Nephron (organoid): ENCODE measurements around the gene ONECUT2.

ENCODE experiments used
- H3K27ac Mint-ChIP-seq, 3 experiments: 2 replicates each; pipeline ENCODE4 v1.8.0; 2020; ENCODE audit warnings: mixed read lengths in 3 of 3, mild to moderate bottlenecking in 2 of 3, moderate library complexity in 1 of 3
- H3K27me3 Mint-ChIP-seq: 2 replicates; pipeline ENCODE4 v1.8.0; 2021; ENCODE audit warnings: low read depth, mild to moderate bottlenecking, moderate library complexity, mixed read lengths
- H3K36me3 Mint-ChIP-seq: 2 replicates; pipeline ENCODE4 v1.8.0; 2020; ENCODE audit warnings: low read depth, mixed read lengths
- H3K4me1 Mint-ChIP-seq: 2 replicates; pipeline ENCODE4 v1.8.0; 2020; ENCODE audit warnings: mixed read lengths
- H3K4me3 Mint-ChIP-seq, 3 experiments: 2 replicates each; pipeline ENCODE4 v1.8.0; 2020; ENCODE audit warnings: mild to moderate bottlenecking in 3 of 3, mixed read lengths in 3 of 3, moderate library complexity in 2 of 3
- H3K9me3 Mint-ChIP-seq: 2 replicates; pipeline ENCODE4 v1.8.0; 2020; ENCODE audit warnings: mixed read lengths
- TF ChIP-seq, protein P1 (sequence below), 3 experiments: fragments of 200-600 bp; sonication (generic); IDR thresholded peaks; one replicate each; pipeline ENCODE4 v1.5.0; 2021; ENCODE audit warnings: antibody characterized with exemption in 3 of 3; ENCODE audit not compliant: unreplicated experiment in 3 of 3

ONECUT2 gene

GRCh38 chr18:57441071-57441794 is 6.1 kb downstream of the ONECUT2 start:
- Mint-ChIP-seq H3K9me3 (no peaks in the 10 kb centered on the region), H3K4me3 (peak overlapping the region in 2 of 3 experiments; percentile 34 to 56), H3K4me1 (peaks cover 32% of the 10 kb centered on the region), H3K36me3 (no peaks in the 10 kb centered on the region), H3K27me3 (peaks cover 99% of the 10 kb centered on the region), H3K27ac (no peak overlapping the region)
- TF ChIP-seq, protein P1, sequence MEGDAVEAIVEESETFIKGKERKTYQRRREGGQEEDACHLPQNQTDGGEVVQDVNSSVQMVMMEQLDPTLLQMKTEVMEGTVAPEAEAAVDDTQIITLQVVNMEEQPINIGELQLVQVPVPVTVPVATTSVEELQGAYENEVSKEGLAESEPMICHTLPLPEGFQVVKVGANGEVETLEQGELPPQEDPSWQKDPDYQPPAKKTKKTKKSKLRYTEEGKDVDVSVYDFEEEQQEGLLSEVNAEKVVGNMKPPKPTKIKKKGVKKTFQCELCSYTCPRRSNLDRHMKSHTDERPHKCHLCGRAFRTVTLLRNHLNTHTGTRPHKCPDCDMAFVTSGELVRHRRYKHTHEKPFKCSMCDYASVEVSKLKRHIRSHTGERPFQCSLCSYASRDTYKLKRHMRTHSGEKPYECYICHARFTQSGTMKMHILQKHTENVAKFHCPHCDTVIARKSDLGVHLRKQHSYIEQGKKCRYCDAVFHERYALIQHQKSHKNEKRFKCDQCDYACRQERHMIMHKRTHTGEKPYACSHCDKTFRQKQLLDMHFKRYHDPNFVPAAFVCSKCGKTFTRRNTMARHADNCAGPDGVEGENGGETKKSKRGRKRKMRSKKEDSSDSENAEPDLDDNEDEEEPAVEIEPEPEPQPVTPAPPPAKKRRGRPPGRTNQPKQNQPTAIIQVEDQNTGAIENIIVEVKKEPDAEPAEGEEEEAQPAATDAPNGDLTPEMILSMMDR (IDR thresholded peaks at IDR 0.05; ENCODE audit: unreplicated experiment in 3 of 3) = no peak

GRCh38 chr18:57443247-57443646 is 8.1 kb downstream of the ONECUT2 start:
- TF ChIP-seq, protein P1 (IDR thresholded peaks at IDR 0.05; ENCODE audit: unreplicated experiment in 3 of 3) = no peak
- H3K9me3 Mint-ChIP-seq = peaks cover 3% of the 10 kb centered on the region
- no peaks in the 10 kb centered on the region for H3K36me3 Mint-ChIP-seq

GRCh38 chr18:57443702-57444101 is 8.5 kb downstream of the ONECUT2 start:
- peaks cover 3% of the 10 kb centered on the region for H3K9me3 Mint-ChIP-seq
- peaks cover 14% of the 10 kb centered on the region for H3K4me1 Mint-ChIP-seq
- peaks cover 88% of the 10 kb centered on the region for H3K27me3 Mint-ChIP-seq
- TF ChIP-seq, protein P1 (IDR thresholded peaks at IDR 0.05; ENCODE audit: unreplicated experiment in 3 of 3) = no peak
- H3K27ac Mint-ChIP-seq = no peak overlapping the region
- no peak overlapping the region for H3K4me3 Mint-ChIP-seq
- H3K36me3 Mint-ChIP-seq = no peaks in the 10 kb centered on the region

More at GRCh38 chr18:57443247-57443646, 8.1 kb downstream of the ONECUT2 start:
- Mint-ChIP-seq H3K27me3 (peaks cover 93% of the 10 kb centered on the region), H3K4me1 (peaks cover 18% of the 10 kb centered on the region), H3K4me3 (no peak overlapping the region), H3K27ac (no peak overlapping the region)

- H3K4me1 Mint-ChIP-seq = peaks cover 8% of the 10 kb centered on the region
- H3K9me3 Mint-ChIP-seq = peaks cover 6% of the 10 kb centered on the region
- TF ChIP-seq, protein P1 (IDR thresholded peaks at IDR 0.05; ENCODE audit: unreplicated experiment in 3 of 3) = no peak
- H3K27me3 Mint-ChIP-seq = peaks cover 86% of the 10 kb centered on the region
- no peak overlapping the region for H3K4me3 Mint-ChIP-seq
- no peaks in the 10 kb centered on the region for H3K36me3 Mint-ChIP-seq
- no peak overlapping the region for H3K27ac Mint-ChIP-seq
Observed at GRCh38 chr18:57444301-57444759, 9.2 kb downstream of the ONECUT2 start.

DNA sequence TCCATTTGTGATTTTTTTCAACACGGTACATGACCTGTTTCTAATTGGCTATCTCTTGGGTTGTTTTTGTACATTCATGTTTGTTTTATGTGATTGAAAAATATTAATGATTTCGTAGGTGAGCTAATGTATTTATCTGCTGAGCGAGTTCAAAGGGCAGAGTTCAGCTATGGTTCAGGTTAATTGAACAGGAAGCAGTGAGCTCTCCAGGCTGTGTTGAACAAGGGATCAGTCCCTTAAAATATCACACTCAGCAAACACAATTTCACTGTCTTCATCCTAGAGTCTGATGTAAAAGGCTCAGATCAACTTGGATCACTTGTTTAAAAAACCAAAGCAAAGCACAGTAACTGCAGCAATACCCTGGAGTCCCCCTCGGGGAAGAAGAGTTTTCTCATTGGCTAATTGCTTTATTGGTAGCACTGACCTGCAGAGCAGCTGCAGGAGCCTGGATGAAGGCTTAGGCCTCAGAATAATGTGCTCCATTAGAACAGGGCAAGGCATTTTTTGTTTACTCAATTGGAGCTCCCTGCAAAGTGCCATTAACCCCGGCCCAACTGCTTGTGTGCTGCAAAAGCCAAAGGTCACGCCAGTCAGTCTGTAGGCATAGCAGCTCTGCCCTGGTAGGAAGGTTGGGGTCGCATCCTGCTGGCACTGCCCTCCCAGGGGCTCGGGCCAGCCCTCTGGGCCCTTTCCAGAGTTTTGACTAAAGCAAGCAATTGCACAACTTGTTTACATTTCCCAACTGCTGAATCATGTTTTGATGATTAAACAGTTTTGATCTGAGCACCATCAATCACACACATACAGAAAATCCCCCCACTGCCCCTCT is 10.5 kb downstream of the ONECUT2 start:
- peaks cover 4% of the 10 kb centered on the region for H3K4me1 Mint-ChIP-seq
- H3K27me3 Mint-ChIP-seq = peaks cover 86% of the 10 kb centered on the region
- peaks cover 6% of the 10 kb centered on the region for H3K9me3 Mint-ChIP-seq
- H3K36me3 Mint-ChIP-seq = no peaks in the 10 kb centered on the region
- TF ChIP-seq, protein P1 (IDR thresholded peaks at IDR 0.05; ENCODE audit: unreplicated experiment in 3 of 3) = no peak
- no peak overlapping the region for H3K27ac Mint-ChIP-seq
- no peak overlapping the region for H3K4me3 Mint-ChIP-seq
